ENCODE data around the gene TAF1.
"Not testable (repeated sequence)": the region's sequence is repeated elsewhere in the genome, so short reads cannot be mapped to it uniquely, and the experiment has no call there.

DNA sequence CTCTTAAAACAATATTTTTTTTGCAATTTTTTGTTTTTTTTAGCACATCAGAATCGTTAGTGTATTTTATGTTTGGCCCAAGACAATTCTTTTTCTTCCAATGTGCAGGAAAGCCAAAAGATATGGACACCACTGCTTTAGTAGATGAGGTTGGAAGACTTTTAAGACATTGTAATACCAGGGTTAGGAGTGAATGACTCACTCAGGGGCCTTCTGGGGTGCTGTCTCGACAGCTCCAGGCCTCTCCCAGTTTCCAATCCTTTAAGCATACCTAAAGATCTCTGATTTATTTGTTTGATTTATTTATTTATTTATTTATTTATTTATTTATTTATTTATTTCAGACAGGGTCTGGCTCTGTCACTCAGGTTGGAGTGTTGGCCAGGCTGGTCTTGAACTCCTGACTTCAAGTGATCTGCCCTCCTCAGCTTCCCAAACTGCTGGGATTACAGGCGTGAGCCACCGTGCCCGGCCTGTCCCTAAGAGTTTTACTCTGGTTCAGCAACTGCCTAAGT is 16.9 kb upstream of the TAF1 start:
- TF ChIP-seq, protein P1, sequence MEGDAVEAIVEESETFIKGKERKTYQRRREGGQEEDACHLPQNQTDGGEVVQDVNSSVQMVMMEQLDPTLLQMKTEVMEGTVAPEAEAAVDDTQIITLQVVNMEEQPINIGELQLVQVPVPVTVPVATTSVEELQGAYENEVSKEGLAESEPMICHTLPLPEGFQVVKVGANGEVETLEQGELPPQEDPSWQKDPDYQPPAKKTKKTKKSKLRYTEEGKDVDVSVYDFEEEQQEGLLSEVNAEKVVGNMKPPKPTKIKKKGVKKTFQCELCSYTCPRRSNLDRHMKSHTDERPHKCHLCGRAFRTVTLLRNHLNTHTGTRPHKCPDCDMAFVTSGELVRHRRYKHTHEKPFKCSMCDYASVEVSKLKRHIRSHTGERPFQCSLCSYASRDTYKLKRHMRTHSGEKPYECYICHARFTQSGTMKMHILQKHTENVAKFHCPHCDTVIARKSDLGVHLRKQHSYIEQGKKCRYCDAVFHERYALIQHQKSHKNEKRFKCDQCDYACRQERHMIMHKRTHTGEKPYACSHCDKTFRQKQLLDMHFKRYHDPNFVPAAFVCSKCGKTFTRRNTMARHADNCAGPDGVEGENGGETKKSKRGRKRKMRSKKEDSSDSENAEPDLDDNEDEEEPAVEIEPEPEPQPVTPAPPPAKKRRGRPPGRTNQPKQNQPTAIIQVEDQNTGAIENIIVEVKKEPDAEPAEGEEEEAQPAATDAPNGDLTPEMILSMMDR (conservative IDR thresholded peaks at IDR 0.05; ENCODE audit: low read depth in 2 of 2), result not testable (repeated sequence)
- not testable (repeated sequence) for TF ChIP-seq CREB1 (CRISPR knock-in tag; IDR thresholded peaks at IDR 0.05; ENCODE audit: low read depth); EZH2 (IDR thresholded peaks at IDR 0.05; ENCODE audit: low read depth, unreplicated experiment); POLR2AphosphoS5 (IDR thresholded peaks at IDR 0.05; ENCODE audit: low read depth); JUNB (IDR thresholded peaks at IDR 0.05; ENCODE audit: unreplicated experiment); EZH2phosphoT487 (IDR thresholded peaks at IDR 0.05; ENCODE audit: unreplicated experiment); ZNF331 (CRISPR knock-in tag; IDR thresholded peaks at IDR 0.05; ENCODE audit: low read depth); NANOG (IDR thresholded peaks at IDR 0.05; ENCODE audit: borderline replicate concordance); STAT1 (IDR thresholded peaks at IDR 0.05; ENCODE audit: unreplicated experiment); ZNF114 (CRISPR knock-in tag; IDR thresholded peaks at IDR 0.05)
- TF ChIP-seq, protein P2, sequence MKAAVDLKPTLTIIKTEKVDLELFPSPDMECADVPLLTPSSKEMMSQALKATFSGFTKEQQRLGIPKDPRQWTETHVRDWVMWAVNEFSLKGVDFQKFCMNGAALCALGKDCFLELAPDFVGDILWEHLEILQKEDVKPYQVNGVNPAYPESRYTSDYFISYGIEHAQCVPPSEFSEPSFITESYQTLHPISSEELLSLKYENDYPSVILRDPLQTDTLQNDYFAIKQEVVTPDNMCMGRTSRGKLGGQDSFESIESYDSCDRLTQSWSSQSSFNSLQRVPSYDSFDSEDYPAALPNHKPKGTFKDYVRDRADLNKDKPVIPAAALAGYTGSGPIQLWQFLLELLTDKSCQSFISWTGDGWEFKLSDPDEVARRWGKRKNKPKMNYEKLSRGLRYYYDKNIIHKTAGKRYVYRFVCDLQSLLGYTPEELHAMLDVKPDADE (IDR thresholded peaks at IDR 0.05), result not testable (repeated sequence)
- TF ChIP-seq, protein P3, sequence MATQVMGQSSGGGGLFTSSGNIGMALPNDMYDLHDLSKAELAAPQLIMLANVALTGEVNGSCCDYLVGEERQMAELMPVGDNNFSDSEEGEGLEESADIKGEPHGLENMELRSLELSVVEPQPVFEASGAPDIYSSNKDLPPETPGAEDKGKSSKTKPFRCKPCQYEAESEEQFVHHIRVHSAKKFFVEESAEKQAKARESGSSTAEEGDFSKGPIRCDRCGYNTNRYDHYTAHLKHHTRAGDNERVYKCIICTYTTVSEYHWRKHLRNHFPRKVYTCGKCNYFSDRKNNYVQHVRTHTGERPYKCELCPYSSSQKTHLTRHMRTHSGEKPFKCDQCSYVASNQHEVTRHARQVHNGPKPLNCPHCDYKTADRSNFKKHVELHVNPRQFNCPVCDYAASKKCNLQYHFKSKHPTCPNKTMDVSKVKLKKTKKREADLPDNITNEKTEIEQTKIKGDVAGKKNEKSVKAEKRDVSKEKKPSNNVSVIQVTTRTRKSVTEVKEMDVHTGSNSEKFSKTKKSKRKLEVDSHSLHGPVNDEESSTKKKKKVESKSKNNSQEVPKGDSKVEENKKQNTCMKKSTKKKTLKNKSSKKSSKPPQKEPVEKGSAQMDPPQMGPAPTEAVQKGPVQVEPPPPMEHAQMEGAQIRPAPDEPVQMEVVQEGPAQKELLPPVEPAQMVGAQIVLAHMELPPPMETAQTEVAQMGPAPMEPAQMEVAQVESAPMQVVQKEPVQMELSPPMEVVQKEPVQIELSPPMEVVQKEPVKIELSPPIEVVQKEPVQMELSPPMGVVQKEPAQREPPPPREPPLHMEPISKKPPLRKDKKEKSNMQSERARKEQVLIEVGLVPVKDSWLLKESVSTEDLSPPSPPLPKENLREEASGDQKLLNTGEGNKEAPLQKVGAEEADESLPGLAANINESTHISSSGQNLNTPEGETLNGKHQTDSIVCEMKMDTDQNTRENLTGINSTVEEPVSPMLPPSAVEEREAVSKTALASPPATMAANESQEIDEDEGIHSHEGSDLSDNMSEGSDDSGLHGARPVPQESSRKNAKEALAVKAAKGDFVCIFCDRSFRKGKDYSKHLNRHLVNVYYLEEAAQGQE (IDR thresholded peaks at IDR 0.05; ENCODE audit: unreplicated experiment), result not testable (repeated sequence)
- TF ChIP-seq, protein P4, sequence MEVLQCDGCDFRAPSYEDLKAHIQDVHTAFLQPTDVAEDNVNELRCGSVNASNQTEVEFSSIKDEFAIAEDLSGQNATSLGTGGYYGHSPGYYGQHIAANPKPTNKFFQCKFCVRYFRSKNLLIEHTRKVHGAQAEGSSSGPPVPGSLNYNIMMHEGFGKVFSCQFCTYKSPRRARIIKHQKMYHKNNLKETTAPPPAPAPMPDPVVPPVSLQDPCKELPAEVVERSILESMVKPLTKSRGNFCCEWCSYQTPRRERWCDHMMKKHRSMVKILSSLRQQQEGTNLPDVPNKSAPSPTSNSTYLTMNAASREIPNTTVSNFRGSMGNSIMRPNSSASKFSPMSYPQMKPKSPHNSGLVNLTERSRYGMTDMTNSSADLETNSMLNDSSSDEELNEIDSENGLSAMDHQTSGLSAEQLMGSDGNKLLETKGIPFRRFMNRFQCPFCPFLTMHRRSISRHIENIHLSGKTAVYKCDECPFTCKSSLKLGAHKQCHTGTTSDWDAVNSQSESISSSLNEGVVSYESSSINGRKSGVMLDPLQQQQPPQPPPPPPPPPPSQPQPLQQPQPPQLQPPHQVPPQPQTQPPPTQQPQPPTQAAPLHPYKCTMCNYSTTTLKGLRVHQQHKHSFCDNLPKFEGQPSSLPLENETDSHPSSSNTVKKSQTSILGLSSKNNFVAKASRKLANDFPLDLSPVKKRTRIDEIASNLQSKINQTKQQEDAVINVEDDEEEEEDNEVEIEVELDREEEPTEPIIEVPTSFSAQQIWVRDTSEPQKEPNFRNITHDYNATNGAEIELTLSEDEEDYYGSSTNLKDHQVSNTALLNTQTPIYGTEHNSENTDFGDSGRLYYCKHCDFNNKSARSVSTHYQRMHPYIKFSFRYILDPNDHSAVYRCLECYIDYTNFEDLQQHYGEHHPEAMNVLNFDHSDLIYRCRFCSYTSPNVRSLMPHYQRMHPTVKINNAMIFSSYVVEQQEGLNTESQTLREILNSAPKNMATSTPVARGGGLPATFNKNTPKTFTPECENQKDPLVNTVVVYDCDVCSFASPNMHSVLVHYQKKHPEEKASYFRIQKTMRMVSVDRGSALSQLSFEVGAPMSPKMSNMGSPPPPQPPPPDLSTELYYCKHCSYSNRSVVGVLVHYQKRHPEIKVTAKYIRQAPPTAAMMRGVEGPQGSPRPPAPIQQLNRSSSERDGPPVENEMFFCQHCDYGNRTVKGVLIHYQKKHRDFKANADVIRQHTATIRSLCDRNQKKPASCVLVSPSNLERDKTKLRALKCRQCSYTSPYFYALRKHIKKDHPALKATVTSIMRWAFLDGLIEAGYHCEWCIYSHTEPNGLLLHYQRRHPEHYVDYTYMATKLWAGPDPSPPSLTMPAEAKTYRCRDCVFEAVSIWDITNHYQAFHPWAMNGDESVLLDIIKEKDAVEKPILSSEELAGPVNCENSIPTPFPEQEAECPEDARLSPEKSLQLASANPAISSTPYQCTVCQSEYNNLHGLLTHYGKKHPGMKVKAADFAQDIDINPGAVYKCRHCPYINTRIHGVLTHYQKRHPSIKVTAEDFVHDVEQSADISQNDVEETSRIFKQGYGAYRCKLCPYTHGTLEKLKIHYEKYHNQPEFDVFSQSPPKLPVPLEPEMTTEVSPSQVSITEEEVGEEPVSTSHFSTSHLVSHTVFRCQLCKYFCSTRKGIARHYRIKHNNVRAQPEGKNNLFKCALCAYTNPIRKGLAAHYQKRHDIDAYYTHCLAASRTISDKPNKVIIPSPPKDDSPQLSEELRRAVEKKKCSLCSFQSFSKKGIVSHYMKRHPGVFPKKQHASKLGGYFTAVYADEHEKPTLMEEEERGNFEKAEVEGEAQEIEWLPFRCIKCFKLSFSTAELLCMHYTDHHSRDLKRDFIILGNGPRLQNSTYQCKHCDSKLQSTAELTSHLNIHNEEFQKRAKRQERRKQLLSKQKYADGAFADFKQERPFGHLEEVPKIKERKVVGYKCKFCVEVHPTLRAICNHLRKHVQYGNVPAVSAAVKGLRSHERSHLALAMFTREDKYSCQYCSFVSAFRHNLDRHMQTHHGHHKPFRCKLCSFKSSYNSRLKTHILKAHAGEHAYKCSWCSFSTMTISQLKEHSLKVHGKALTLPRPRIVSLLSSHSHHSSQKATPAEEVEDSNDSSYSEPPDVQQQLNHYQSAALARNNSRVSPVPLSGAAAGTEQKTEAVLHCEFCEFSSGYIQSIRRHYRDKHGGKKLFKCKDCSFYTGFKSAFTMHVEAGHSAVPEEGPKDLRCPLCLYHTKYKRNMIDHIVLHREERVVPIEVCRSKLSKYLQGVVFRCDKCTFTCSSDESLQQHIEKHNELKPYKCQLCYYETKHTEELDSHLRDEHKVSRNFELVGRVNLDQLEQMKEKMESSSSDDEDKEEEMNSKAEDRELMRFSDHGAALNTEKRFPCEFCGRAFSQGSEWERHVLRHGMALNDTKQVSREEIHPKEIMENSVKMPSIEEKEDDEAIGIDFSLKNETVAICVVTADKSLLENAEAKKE (CRISPR knock-in tag; IDR thresholded peaks at IDR 0.05), result not testable (repeated sequence)
